Measurements from ENCODE around the gene MAGEC1. TPM values are rescaled to one million over a fixed set of nuclear protein-coding genes. Genes with fewer than 3 reads are reported as not detected.

MAGEC1 gene
- total RNA-seq, 1 experiment from 2014 or later, result not detected

DNA sequence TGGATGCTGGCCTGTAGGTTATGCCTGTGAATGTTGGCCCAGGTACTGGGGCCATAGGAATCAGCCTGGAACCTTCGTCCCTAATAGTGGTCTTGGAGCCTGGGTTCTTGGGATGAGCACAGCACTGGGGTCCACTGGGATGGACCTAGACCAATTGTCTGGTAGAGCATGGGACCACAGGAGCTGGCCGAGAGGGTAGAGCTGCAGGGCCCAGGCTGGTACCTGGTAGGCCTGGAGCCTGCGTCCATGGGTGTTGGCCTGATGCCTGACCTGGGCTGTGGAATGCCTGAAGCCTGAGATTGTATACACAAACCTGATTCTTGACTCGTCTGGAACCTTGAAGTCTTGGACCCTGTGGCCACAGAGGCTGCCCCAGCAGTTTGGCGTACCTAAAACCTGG is 48.9 kb downstream of the MAGEC1 start:
- H2BK12ac ChIP-seq (ENCODE audit: insufficient read length, low read depth, low read length), result no peak overlapping the region
- no peak overlapping the region for H3K4me2 ChIP-seq (ENCODE audit: insufficient read depth, insufficient read length, low read length)
- Mint-ChIP-seq H3K4me1 (no peaks in the 10 kb centered on the region), H3K9me3 (peaks cover 54% of the 10 kb centered on the region in 2 experiments), H3K27ac (no peak overlapping the region), H3K27me3 (ENCODE audit: low read depth) (no peaks in the 10 kb centered on the region), H3K4me3 (no peak overlapping the region), H3K36me3 (ENCODE audit: insufficient read depth in 1 of 3, low read depth in 3 of 3) (peaks cover 0 to 7% (median 2%) of the 10 kb centered on the region in 3 experiments; a peak in 3 of 7 replicates)
- WGBS (ENCODE audit: extremely low coverage, insufficient read length, low lambda C conversion rate), result no CpG with 5 or more reads among the region's 5 CpGs
- H4K8ac ChIP-seq (replicated peaks; ENCODE audit: insufficient read length, low read depth, low read length), result no peak overlapping the region
- no peak overlapping the region for H3K4ac ChIP-seq (ENCODE audit: low read depth, low read length)
- no peaks in the 10 kb centered on the region for H3K79me1 ChIP-seq (ENCODE audit: insufficient read depth, low read depth, low read length, poor library complexity, severe bottlenecking)
- H4K20me1 ChIP-seq (ENCODE audit: control insufficient read depth, insufficient read depth, insufficient read length), result no peaks in the 10 kb centered on the region
- H3K14ac ChIP-seq (ENCODE audit: insufficient read depth, low read length), result no peak overlapping the region
- no peak overlapping the region for H3K27ac ChIP-seq (ENCODE audit: insufficient read length, low read depth, low read length)
- H3K9ac ChIP-seq (ENCODE audit: extremely low read depth, insufficient read length, low read length), result no peak overlapping the region
- TF ChIP-seq CTCF (conservative IDR thresholded peaks at IDR 0.05), result no peak
- DNase-seq, result no peak
- peaks cover 21% of the 10 kb centered on the region for H3K9me3 ChIP-seq (ENCODE audit: control insufficient read depth, low read depth, low read length)
- H2BK120ac ChIP-seq (ENCODE audit: low read depth, low read length, poor library complexity, severe bottlenecking), result no peak overlapping the region
- H3K27me3 ChIP-seq (ENCODE audit: insufficient read depth, low read length), result no peaks in the 10 kb centered on the region
- H2BK20ac ChIP-seq (ENCODE audit: low read depth, low read length, poor library complexity, severe bottlenecking), result no peak overlapping the region
- no peak overlapping the region for H4K5ac ChIP-seq (ENCODE audit: insufficient read length, low read depth, low read length)
- H3K23ac ChIP-seq (ENCODE audit: insufficient read length, low read depth, low read length), result no peak overlapping the region
- no peaks in the 10 kb centered on the region for H3K79me2 ChIP-seq (ENCODE audit: insufficient read depth, low read length)
- H2AFZ ChIP-seq (ENCODE audit: low read length), result no peak overlapping the region
- no peaks in the 10 kb centered on the region for H3K23me2 ChIP-seq (ENCODE audit: insufficient read length, low read depth, low read length, poor library complexity, severe bottlenecking)
- H3K18ac ChIP-seq (ENCODE audit: insufficient read length, low read depth, low read length), result no peak overlapping the region
- H2BK5ac ChIP-seq (ENCODE audit: insufficient read length, low read length), result no peak overlapping the region
- no peaks in the 10 kb centered on the region for H3K4me1 ChIP-seq (ENCODE audit: insufficient read depth, low read length)
- no peak overlapping the region for H4K91ac ChIP-seq (ENCODE audit: insufficient read length, low read depth, low read length)
- no peak overlapping the region for H3T11ph ChIP-seq (ENCODE audit: low read length)
- H2AK5ac ChIP-seq (ENCODE audit: insufficient read length, low read length), result no peak overlapping the region
- no peak overlapping the region for H2BK15ac ChIP-seq (ENCODE audit: low read depth, low read length)
- no peak overlapping the region for H3K56ac ChIP-seq (ENCODE audit: insufficient read length, low read depth, low read length)

Measured in H9 (cell line).